GM18873 (cell line): ENCODE results near the gene LSR.
"Not testable (repeated sequence)": the region's sequence is repeated elsewhere in the genome, so short reads cannot be mapped to it uniquely, and the experiment has no call there.

Experiments used
- ATAC-seq: cut with Tn5 transposase; IDR thresholded peaks from one replicate; pipeline ENCODE4 v1.9.1; 2021; ENCODE audit warnings: mild to moderate bottlenecking, moderate library complexity, moderate number of reproducible peaks; ENCODE audit not compliant: unreplicated experiment, low FRiP score

The LSR gene

GRCh38 chr19:35279985-35280821 lies 31.4 kb downstream of the LSR start:
- no peak for ATAC-seq

DNA sequence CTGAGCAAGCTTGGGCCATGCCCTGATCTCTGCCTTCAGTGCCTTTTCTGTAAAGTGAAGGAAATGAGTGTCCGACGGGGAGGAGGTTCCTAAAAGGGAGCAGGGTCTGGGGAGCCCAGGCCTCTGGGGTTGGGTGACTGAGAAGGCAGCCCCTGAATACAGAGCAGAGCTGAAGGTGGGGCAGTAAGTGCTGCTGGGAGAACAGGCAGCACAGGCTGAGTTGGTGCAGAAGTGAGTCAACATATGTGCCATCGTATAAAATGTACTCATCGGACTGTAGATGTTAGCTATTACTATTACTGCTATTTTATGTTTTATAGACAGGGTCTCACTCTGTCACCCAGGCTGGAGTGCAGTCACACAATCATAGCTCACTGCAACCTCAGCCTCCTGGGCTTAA lies 32.5 kb downstream of the LSR start:
- no peak for ATAC-seq

DNA sequence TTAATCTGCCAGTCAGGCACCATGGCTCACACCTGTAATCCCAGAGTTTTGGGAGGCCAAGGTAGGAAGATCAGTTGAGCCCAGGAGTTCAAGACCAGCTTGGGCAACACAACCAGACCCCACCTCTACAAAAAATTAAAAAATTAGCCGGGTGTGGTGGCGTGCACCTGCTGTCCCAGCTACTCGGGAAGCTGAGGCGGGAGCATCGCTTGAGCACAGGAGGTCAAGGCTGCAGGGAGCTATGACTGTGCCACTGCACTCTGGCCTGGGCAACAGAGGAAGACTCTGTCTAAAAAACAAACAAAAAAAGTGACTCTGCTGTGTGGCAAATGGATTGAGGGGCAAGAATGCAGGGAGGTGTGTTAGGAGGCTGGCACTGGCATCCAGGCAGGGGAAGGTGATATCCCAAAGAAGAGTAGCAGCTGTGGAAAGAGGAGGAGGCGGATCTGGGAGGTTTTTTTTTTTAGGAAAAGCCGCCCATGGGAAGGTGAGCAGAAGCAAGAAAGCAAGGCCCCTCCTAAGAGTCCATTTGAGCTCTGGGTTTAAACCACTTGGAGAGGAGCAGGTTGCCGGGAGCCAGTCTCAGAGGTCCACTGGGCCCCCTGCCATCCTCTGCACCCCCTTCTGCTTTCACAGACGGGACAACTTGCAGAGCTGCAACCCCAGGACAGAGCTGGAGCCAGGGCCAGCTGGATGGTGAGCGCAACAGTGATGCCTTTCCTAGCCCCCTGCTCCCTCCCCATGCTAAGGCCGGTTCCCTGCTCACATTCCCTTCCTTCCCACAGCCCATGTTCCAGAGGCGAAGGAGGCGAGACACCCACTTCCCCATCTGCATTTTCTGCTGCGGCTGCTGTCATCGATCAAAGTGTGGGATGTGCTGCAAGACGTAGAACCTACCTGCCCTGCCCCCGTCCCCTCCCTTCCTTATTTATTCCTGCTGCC lies 35.6 kb downstream of the LSR start:
- ATAC-seq, result no peak

GRCh38 chr19:35285095-35285449 lies 36.3 kb downstream of the LSR start:
- no peak for ATAC-seq

GRCh38 chr19:35285465-35285864 lies 36.7 kb downstream of the LSR start:
- not testable (repeated sequence) for ATAC-seq

DNA sequence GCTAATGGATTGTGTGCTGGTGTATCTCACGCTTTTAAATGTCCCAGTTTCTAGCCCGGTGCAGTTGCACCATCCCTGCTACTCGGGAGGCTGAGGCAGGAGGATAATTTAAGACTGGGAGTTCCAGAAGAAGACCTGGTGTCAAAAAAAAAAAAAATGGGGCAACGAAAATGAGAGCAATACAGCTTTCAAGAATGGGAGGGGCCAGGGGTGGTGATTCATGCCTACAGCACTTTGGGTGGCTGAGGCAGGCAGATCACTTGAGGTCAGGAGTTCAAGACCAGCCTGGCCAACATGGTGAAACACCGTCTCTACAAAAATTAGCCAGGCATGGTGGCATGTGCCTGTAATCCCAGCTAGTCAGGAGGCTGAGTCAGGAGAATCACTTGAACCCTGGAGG lies 37.3 kb downstream of the LSR start:
- ATAC-seq, result not testable (repeated sequence)

DNA sequence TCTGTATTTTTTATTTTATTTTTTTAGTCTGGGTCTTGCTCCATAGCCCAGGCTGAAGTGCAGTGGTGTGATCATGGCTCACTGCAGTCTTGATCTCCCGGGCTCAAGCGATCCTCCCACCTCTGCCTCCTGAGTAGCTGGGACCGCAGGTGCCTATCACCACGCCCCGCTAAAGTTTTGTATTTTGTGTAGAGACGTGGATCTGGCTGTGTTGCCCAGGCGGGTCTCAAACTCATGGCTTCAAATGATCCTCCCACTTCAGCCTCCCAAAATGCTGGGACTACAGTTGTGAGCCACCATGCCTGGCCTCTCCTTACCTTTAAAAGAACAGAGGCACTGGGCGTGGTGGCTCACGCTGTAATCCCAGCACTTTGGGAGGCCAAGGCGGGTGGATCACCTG lies 38.9 kb downstream of the LSR start:
- no peak for ATAC-seq

DNA sequence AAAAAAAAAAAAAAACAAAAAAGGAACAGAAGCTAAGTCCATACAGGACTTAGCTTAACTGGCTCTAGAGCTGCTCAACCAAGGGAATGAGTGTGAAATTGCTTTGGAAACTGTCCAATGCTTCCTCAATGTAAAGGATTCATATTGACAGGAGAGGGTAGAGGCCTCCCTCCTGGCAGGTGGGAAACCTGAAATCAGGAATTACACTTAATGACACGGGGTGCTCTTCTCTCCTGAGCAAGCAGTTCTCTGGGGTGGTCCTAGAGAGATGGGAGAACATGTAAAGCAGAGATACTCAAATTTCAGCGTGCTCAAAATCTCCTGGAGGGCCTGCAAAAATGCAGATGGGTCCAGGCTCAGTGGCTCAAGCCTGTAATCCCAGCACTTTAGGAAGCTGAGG lies 39.5 kb downstream of the LSR start:
- ATAC-seq, result no peak

GRCh38 chr19:35288906-35289305 lies 40.1 kb downstream of the LSR start:
- ATAC-seq, result no peak

GRCh38 chr19:35290381-35291127 lies 41.8 kb downstream of the LSR start:
- no peak for ATAC-seq

DNA sequence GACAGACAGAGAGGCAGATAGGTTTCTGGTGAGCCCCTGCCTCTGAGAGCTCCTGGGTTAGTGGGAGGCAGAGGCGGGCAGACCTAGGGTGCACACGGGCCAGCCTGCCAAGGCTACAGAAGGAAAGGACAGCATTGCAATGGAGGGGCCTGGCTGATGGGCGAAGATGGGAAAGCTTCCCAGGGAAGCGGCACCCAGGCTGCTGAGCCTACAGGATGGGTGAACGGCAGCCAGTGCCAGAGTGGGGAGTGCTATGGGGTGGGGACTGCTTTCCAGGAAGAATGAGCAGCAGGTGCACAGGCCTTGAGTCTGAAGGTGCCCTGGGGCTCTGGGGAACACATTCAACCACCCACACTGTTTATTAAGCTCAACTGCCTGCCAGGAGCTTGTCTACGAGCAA lies 42.5 kb downstream of the LSR start:
- no peak for ATAC-seq

DNA sequence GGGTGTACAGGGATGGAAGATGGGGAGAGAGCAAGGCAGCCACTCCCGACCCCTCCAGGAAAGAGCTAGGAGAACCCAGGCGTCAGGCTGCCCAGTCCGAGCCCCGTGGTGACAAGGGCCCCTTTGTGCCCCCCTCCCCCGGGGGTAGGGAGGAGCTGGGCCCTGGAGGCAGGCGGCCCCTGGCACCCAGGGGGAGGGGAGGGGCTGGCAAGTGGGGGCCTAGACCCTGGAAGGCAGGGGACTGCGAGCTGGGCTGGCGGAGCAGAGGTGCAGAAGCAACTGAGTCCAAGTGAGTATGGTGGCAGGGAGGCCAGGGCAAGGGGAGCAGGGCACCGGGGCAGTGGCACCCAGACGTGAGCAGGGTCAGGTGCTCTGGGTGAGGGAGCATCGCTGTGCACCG lies 43.1 kb downstream of the LSR start, which contains the start of gene MAG:
TSS of gene MAG (plus strand) at position 246 of the 400 bp plus-strand sequence. CDS start 3,248 bp downstream, outside the sequence.
- ATAC-seq, result no peak

- ATAC-seq, result no peak
Observed at GRCh38 chr19:35292421-35293362, 43.9 kb downstream of the LSR start.

DNA sequence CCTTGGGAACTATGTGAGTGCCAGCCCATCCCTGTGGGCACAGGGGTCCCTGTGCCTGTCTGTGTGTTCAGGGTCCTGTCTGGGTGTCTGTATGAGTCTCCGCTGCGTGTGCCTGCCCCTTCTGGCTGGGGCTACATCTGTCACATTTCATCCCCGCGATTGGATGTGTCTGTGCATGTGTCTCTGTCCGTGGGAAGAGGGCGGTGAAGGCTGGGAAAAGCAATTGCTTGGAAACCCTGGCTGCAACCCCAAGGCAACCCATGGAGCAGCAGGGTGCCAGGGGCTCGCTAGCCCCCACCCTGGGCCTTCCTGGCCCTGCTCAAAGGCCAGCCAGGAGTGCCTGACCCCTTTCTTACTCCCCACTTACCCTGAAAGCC lies 44.5 kb downstream of the LSR start:
- no peak for ATAC-seq

DNA sequence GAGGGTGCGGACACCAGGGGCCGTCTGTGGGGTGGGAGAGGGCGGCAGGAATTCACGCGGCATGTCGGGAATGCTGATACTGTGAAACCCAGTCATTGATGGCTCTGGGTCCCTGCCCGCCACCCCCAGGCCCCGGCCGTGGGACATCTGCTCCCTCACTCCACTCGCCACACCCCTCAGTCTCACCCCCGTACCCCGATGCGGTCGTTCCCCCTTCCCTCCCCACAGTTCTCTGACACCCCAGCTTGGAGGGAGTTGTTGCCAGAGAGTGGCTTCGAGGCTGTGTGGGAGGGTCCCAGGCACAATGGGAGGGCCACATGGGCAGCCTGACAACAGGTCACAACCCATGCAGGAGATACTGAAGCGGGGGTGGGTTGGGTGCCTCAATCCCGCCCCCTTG lies 45.0 kb downstream of the LSR start:
- no peak for ATAC-seq

- ATAC-seq, result no peak
Observed at GRCh38 chr19:35294328-35294727, 45.5 kb downstream of the LSR start.

GRCh38 chr19:35294859-35295791 lies 46.3 kb downstream of the LSR start:
- ATAC-seq, result no peak

DNA sequence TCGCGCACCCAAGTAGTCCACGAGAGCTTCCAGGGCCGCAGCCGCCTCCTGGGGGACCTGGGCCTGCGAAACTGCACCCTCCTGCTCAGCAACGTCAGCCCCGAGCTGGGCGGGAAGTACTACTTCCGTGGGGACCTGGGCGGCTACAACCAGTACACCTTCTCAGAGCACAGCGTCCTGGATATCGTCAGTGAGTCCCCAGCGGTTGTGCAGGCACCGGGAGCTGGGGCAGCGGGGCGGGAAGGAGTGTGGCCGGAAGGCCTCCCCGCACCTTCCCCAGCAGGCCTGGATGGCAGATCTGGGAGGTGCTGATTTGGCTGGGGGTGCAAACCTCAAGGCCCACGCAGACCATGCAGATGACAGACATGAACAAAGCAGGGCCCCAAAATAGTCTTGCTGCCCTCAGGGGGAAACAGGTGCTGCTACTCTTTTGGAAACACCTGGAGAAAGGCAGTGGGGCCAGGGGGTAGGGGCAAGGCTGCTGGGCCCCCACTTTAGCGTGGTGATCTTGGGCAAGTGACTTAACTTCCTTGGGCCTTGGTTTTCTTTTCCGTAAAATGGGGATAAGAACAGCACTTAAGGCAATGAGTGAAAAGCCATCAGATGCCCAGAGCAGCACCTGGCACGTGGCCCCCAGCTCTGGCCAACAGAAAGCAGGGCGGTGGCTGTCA lies 47.1 kb downstream of the LSR start:
- ATAC-seq, result no peak
